RCC 7860 (cell line): ENCODE data around the gene TSPAN18.

Experiments
- DNase-seq: peaks from one replicate; pipeline ENCODE4 v3.0.0-alpha.2; 2015; ENCODE audit warnings: low spot score
- FAIRE-seq: peaks from 2 replicates; lab custom pipeline; 2012; peaks lifted over from hg19 to GRCh38; lab: Jason Lieb, UNC

Gene TSPAN18

GRCh38 chr11:44791316-44791925 lies 64.7 kb downstream of the TSPAN18 start:
- DNase-seq (no peak), FAIRE-seq (no peak)

DNA sequence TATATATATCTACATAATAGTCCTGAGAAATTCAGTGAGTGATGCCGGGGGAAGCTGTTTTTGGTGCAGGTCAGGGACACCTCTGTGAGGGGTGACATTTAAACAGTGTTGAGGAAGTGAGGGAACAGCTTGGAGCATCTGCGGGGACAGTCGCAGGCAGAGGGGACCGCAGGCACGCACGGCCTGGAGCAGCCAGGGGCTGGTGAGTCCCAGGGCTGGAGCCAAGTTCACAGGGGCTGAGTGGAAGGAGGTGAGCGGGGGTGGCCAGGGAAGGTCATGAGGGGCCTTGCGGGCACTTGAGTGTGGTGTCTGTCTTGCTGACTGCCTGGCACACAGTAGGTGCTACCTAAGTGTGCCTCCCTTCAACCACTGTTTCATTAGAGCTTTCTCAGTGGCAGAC lies 65.4 kb downstream of the TSPAN18 start:
- no peak for FAIRE-seq
- no peak for DNase-seq

DNA sequence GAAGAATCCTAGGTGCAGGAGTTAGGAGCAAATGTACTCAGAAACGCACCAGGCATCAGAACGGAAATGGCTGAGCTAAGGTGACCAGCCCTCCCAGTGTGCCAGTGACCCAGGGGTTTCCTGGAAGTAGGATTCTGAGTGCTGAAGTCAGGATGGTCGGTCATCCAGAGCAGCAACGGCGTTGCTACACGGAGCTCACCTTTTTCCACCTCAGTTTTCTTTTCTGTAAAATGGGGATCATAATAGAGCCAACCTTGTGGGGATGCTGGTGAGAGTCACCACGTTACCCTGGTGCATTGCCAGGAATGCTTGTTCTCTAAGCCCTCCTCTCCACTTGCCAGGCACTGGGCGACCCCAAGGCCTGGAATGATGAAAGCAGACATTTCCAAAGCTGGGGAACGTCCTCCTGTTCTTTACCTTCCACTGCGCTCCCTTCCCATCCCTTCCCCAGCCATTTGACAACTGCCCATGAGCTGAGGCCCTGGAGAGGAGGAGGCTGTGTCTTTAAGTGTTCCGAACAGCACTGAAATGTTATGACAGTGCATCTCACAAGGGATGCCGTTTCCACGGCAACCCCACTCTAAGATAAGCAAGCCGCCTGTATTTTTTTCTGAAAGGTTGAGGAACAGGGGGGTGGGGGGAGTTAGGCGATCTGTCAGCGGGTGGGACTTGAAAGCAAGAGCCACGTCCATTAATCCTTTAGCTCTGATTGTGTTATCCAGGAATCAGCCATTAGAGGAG lies 66.8 kb downstream of the TSPAN18 start:
- no peak for FAIRE-seq
- no peak for DNase-seq

GRCh38 chr11:44795803-44796535 lies 69.2 kb downstream of the TSPAN18 start:
- DNase-seq, result no peak
- no peak for FAIRE-seq

- no peak for FAIRE-seq
- DNase-seq, result no peak
These were observed 70.3 kb downstream of the TSPAN18 start for GRCh38 chr11:44797051-44797450.

DNA sequence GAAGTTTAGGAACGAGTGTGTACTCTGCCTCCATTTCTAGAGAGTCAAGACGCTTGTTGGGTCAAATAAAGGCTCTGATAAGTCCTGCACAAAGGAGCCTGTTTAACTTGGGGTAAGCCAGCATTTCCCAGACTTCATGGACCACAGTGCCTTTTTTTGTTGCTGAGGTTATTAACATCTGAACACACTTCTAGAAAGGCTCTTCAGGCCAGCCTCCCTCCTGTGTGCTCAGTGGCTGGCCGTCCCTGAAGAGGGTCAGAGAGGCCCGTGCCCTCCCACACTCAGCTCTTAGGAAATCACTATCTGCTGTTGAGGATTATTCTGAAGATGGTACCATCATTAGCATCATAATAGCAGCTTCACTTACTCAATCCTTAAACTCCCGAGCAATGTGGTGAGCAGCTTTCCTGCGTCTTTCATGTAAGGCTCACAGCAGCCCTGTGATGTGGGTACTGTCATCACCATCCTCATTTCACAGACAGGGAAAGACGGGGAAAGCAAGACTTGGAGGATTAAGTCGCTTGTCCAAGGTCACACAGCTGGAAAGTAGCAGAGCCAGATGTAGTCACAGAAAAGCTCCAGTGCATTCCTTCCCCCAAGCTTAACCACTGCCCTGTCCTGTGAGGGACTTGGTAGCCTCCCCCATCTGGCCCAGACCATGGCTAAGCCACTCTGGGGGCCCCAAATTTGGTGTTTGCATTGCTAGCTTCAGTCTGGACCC lies 71.3 kb downstream of the TSPAN18 start:
- FAIRE-seq (no peak), DNase-seq (no peak)

GRCh38 chr11:44798607-44798972 lies 71.8 kb downstream of the TSPAN18 start:
- FAIRE-seq, result no peak
- DNase-seq, result no peak

DNA sequence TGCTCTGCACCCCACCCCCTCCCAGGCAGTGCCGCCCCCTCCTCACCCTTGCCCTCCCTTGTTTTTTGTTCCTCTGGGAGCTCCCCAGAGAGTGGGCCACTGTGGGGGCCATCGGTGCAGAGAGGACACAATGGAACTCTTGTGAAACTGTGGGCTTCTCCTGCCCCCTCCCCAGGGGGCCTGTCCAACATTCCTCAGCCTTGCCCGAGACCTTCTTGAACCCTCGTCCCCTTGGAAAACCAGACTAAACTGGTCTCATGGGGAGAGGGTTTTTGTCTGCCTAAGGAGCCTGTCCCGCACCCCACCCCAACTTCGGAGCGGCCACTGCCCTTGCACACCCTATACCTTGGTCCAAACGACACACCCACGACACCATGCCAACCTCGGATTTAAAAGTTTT lies 72.2 kb downstream of the TSPAN18 start:
- DNase-seq (no peak), FAIRE-seq (no peak)

DNA sequence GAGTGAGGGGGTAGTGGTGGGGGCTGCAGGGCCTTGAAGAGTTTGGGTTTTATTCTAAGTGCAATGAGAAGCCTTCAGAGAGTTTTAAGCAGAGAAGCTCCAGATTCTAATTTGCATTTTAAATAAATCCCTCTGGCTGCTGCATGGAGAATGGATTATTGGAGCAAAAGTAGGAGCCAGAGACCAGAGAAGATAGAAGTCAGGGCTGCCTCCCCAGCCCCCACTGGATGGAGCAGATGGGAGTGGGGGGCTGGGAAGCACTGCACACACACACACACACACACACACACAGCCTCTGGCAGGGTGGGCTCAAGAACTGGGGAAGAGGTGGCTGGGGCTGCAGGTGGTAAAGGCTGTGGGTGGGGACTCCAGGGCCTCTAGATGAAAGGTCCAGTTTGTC lies 75.6 kb downstream of the TSPAN18 start:
- FAIRE-seq, result no peak

GRCh38 chr11:44803009-44803408 lies 76.2 kb downstream of the TSPAN18 start:
- FAIRE-seq, result no peak

More for the DNA sequence above, 75.6 kb downstream of the TSPAN18 start:
- DNase-seq, result no peak

DNA sequence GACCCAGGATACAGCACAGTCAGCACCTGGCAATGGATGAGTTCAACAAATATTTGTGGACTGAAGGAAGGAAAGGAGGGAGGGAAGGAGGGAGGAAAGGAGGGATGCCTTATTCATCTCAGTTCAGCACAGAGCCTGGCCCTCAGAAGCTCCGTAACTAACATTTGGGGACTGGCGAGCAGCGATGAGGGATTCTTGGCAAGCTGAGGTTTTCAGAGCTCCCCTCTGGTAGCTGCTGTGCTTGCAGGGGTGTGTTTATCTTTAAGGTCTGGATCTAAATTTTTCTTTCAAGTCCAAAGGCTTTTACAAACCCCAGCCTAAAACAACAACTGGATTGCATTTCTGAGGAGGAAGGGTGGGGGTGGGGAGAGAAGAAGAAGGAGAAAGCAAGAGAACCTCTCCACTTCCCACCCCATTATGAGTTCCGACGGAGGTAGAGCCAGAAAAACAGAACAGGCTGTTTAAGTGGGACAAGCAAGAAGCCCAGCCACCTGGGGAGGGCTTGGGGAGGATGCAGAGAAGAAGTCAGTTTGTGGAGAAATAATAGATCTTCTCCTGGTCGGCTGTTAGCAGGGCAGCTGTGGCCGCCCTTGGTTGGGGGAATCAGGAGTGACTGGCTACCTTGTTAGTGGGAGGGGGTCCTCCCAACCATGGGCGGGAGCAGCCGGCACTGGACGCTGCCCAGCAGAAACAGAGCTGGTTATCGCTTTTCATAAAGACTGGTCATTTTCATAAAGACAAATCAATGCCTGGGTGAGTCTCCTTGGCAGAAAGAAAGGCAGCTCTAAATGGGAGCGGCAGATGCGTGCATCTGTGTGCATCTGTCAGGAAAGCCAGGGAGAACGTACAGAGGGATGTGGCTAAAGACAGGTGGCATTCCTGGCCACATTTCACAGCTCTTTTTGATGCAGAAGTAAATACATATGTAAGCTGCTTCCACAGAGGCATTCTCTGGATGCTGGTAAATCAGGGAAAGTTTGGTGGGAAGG lies 78.0 kb downstream of the TSPAN18 start:
- DNase-seq (no peak), FAIRE-seq (no peak)

More at GRCh38 chr11:44803009-44803408, 76.2 kb downstream of the TSPAN18 start:
- no peak for DNase-seq

- FAIRE-seq (no peak), DNase-seq (no peak)
These were observed 78.8 kb downstream of the TSPAN18 start for GRCh38 chr11:44805596-44805995.

DNA sequence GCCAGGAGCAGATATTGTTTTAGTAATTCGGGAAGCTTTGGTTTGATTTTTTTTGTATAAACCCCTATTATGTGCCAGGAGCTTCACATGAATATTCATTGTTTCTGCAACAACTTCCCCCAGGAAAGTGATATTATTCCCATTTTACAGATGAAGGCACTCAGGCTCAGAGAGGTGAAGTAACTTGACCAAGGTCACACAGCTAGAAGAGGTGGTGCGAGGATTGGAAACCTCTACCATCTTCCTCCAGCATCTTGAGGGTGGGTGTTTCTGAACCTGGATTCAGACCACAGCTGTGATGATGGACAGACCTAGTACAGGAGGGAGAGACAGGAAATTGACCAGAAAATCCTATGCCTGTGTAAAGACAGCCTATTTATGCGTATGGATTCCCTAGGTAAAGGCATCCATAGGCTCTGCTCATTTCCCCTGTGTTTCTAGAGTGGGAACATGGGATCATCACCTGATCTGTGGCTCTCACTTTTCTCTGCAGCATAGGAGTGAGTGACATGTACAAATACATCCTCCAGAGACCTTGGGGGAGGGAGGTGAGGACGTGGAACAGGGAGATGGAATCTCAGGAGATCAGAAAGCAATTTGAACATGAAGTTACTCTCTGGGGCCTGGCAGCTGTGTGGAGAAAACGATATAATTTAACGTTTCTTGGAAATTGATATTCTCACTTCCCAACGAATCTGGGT lies 81.4 kb downstream of the TSPAN18 start:
- FAIRE-seq, result no peak
- no peak for DNase-seq

- FAIRE-seq (no peak), DNase-seq (no peak)
These were observed 82.5 kb downstream of the TSPAN18 start for GRCh38 chr11:44809283-44809682.

DNA sequence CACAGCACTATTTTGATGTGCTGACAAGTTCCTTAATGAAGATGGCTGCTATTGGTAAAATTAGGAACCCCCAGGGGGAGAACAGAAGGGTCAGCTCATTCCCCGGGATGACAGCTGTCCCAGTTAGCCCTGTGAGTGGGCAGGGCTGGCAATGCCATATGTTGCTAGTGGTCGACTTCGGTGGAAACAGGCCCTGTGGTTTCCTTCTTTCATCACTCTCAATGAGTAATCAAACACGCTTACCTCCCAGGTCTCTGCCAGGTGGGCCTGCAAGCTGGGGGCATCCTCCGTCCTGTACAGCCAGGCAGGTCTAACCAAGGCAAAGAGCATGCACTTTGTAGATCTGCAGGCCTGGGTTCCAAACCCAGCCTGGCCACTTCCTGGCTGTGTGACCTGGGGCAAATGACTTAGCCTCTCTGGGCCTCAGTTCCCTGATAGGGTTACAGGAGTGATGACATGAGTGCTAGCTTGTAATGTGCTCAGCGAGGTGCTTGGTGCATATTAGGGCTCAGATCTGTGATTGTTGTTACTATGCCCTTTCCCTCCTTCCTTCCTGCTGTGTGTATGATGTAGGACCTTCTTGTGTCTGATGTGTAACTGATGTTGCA lies 85.2 kb downstream of the TSPAN18 start:
- DNase-seq (no peak), FAIRE-seq (no peak)

DNA sequence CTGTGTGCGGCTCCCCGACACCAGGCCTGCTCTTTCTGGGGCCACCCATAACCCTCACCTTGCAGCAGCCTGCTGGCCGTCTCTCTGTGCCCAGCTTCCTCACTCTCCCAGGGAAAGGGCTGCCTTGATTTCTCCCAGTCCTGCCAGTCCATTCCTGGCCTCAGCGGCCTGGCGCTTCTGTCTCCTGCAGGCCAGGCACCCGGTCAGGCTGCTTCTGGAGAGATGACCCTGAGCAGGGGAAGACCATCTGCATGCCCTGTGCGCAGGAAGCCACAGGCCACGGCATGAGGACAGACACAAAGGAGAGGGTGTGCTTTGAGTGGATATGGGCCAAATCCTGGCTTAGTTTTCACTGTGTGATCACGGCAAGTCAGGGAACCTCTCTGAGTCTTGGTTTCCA lies 86.2 kb downstream of the TSPAN18 start:
- DNase-seq (no peak), FAIRE-seq (no peak)

- no peak for FAIRE-seq
These were observed 86.6 kb downstream of the TSPAN18 start for GRCh38 chr11:44813401-44813800.

DNA sequence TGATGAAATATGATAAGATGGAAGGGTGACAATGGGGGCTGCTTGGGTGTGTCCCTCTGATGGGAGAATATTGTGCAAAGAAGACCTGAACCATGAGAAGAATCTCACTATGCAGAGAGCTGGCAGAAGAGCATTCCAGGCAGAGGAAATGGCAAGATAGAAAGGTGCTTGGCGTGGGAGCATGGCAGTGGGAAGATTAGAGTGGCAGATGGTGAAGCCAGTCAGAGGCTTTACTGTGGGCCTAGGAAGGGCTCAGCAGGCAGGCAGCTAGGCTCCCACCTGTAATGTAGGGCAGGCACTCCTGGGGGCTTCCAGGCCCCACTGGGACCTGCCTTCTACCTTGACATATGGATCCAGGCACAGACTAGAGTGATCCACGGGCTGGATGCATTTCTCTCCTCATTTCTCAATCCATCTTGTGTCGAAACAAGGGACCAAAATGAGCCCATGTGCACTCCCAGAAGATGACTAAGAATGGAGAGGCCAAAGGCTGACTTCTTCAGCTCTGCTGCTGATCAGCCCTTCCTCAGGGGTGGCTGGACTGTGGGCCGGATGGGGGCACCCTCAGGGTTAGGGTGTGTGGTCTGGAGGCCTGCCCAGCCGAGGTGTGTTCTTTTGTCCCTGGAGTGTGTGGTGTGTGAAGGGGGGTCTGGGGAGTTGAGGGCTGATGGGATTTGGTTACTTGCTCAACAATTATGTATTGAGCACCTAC lies 88.3 kb downstream of the TSPAN18 start:
- DNase-seq (no peak), FAIRE-seq (no peak)

More at GRCh38 chr11:44813401-44813800, 86.6 kb downstream of the TSPAN18 start:
- DNase-seq, result no peak
